SKM-1 treated with dmso at 0.1 percent for 144 hours (cell line): ENCODE data around the gene MAGI2.
"Not testable (repeated sequence)": the region's sequence is repeated elsewhere in the genome, so short reads cannot be mapped to it uniquely, and the experiment has no call there.

ENCODE experiments used
- DNase-seq: peaks from one replicate; lab custom pipeline; 2025; ENCODE audit not compliant: unreplicated experiment; lab: John Stamatoyannopoulos, UW

MAGI2 gene

DNA sequence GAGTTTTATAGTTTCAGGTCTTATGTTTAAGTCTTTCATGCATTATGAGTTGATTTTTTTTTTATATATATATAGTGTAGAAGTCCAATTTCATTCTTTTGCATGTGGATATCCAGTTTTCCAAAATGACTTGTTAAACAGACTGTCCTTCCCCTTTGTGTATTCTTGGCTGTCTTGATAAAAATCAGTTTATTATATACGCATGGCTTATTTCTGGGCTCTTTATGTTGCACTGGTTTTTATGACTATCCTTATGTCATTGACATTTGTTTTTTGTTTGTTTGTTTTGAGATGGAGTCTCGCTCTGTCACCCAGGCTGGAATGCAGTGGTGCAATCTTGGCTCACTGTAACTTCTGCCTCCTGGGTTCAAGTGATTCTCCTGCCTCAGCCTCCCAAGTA lies 485.9 kb downstream of the MAGI2 start:
- not testable (repeated sequence) for DNase-seq

DNA sequence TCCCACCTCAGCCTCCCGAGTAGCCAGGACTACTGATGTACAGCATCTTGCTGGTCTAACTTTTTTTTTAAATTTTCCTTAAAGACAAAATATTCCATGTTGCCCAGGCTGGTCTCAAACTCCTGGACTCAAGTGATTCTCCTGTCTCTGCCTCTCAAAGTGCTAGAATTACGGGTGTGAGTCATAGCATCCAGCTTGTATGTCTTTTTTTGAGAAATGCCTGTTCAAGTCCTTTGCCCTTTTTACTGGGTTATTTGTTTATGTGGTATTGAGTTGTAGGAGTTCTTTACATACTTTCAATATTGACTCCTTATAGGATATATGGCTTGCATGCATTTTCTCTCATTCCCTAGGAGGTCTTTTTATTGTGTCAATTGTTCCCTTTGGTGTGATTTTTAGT lies 486.4 kb downstream of the MAGI2 start:
- no peak for DNase-seq

GRCh38 chr7:78959477-78959876 lies 494.0 kb downstream of the MAGI2 start:
- no peak for DNase-seq

GRCh38 chr7:78955329-78955728 lies 498.1 kb downstream of the MAGI2 start:
- DNase-seq, result no peak

GRCh38 chr7:78953726-78954363 lies 499.6 kb downstream of the MAGI2 start:
- DNase-seq, result no peak

DNA sequence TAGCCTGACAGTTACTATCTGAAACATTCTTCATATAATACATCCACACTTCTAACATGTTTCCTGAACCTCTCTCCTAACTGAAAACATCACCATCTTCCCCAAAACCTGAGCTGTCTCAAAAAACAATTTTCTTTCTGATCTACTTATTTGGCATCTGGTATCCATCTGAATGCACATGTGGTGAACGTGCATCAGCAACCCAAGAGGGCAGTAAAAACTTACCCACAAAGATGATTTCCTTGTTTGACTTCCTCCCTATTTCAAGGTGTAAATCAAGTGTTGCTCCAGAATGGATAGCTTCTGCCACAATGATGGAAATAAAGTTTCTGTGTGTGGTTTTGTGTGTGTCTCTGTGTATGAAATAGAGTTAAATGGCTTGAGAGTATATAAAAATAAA lies 500.4 kb downstream of the MAGI2 start:
- no peak for DNase-seq

GRCh38 chr7:78939669-78940068 lies 513.8 kb downstream of the MAGI2 start:
- DNase-seq, result no peak

- DNase-seq, result no peak
These were observed 528.9 kb downstream of the MAGI2 start for GRCh38 chr7:78924581-78924980.

GRCh38 chr7:78912781-78913180 lies 540.7 kb downstream of the MAGI2 start:
- DNase-seq, result no peak

- DNase-seq, result no peak
These were observed 546.7 kb downstream of the MAGI2 start for GRCh38 chr7:78906735-78907134.

GRCh38 chr7:78905436-78905835 lies 548.0 kb downstream of the MAGI2 start:
- DNase-seq, result no peak

DNA sequence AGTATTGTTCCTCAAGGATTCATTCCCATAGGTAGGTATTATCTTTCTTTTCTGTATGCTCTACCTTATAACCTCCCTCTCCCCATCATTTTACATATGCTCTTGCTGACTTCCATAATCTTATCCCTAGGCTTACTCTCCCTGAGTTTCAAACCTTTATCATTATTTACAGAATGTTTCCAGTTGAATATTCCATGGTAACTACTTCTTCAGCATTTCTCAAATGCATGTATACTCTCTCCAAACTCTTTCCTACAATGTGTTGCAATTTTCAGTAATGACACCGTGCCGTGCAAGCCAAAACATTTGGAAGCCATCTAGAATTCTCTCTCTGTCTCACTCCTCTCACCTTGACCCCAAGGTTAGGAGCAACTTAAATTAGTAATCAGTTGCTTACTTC lies 548.5 kb downstream of the MAGI2 start:
- no peak for DNase-seq

DNA sequence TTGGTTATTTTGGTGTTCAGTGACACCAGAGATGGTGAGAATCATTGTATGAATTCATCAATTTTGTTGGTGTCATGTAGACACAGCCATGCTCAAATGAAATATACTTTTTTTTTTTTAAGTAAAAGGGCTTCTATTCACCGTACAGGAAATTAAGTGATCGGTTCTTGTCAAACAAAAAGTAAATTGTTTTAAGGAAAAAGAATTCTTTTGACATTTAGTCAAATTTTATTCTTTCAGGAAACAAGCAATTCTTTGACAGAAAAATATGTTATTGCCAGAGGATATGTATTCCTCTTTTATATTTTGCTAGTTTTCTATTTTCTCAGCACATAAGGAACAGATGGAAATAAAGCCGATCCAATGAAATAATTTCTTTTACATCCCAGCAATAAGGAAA lies 551.9 kb downstream of the MAGI2 start:
- DNase-seq, result no peak

- no peak for DNase-seq
These were observed 552.7 kb downstream of the MAGI2 start for GRCh38 chr7:78900806-78901205.

DNA sequence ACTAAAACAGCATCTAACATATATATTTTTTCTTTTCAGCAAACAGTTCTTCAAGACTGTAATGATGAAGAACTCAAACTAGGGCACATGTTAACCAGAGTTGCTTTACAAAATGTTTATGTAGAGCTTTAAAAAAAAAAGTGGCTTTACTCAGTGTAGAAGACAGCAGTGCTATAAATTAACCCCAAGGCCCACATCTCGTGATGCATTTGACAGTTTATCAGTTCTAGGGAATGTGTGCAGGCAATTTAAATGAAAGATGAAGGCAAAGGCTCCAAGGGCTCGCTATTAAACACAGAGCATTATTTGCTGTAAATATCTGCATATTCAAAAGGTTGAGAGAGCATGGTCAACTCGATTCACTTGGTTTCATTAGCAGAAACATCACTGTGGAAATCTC lies 558.1 kb downstream of the MAGI2 start:
- no peak for DNase-seq

GRCh38 chr7:78879206-78879605 lies 574.3 kb downstream of the MAGI2 start:
- DNase-seq, result no peak

GRCh38 chr7:78873117-78873516 lies 580.4 kb downstream of the MAGI2 start:
- no peak for DNase-seq

DNA sequence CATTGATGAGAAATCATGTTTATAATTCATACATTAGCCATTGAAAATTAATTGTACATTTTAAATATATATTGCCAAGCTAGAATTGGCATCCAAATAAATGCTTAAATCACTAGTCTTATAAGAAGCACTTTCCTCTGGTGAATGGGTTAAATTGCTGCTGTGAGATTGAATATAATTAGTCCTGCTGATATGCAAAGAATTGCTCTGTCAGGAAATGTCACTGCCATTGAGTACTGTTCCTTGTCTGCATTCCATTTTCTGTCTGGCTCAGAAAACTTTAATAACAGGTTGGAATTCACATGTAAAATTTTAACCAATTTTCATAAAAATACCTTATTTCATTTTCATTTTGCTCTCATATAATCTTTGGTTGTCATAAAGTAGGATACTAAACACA lies 589.1 kb downstream of the MAGI2 start:
- DNase-seq, result no peak

DNA sequence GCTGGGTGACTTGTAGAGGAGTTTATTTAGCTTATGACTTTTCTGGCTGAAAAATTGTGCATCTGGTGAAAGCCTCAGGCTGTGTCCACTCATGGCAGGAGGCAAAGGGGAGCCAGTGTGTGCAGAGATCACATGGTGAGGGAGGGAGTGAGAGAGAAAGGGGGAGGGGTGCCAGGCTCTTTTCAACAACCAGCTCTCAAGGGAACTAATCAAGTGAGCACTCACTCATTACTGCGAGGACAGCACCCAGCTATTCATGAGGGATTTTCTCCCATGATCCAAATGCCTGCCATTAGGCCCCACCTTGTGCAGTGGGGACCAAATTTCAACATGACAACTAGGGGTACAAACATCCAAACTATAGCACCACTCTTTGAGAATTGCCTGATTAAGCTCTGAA lies 590.2 kb downstream of the MAGI2 start:
- DNase-seq, result no peak

- no peak for DNase-seq
These were observed 591.0 kb downstream of the MAGI2 start for GRCh38 chr7:78862411-78862900.

- no peak for DNase-seq
These were observed 600.5 kb downstream of the MAGI2 start for GRCh38 chr7:78852951-78853350.

- DNase-seq, result no peak
These were observed 603.2 kb downstream of the MAGI2 start for GRCh38 chr7:78850093-78850740.

- no peak for DNase-seq
These were observed 608.3 kb downstream of the MAGI2 start for GRCh38 chr7:78845155-78845554.
